ENCODE data around the gene MAD1L1. TPM values are rescaled to one million over a fixed set of nuclear protein-coding genes. Genes with fewer than 3 reads are reported as not detected.

The MAD1L1 gene
- total and polyA plus RNA-seq, 7 experiments from 2014 or later = 112 to 314 (median 136) TPM

DNA sequence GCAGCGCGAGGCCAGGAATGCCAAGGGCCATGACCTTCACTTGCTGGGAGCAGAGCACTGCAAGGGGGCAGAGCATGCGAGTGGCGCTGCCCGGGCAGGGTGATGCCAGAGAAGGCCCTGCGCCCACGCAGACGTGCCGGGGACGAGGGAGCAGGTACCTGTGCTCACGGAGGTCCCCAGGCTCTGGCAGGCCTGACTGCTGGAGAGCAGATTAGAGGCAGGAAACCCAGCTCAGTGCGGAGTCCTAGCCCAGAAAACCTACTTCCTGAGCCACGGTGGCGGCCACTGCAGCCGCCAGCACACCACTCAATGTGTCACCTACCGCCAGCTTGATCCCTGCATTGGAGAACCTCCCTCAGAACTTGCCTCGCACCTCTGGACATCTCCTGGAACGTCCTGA, 148.4 kb downstream of the MAD1L1 start:
- peak overlapping the region in 7 of 9 donors; percentile 38 to 96 (median 88) for H3K27ac Mint-ChIP-seq
- CTCF ChIA-PET = interaction anchor here (1.0 kb wide), 1 partner anchor 15 kb away, joined by 3 read pairs; no protein-coding TSS in a partner anchor
- POLR2A ChIA-PET = no interaction called here

DNA sequence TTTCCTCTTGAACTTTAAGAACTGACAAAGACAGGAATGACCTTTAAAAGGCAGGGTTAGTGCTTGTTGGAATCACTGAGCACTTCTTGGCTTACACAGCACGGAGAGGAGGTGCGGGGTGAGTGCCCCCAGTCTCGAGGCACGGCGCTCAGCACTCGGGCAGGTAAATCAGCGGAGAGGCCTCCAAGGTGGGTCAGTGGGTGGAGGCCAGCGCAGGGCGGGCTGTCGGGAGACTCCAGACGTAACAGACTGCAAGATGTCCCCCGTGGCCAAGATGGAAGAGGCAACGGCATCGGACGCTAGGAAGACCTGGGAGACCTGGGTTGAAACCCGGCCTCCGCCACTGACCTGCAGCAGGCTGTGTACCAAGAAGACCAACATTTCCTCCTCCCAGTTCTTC, 149.4 kb downstream of the MAD1L1 start:
- Histone ChIP-seq H3K36me3 (ENCODE audit: control insufficient read depth in 2 of 3, insufficient read depth in 3 of 3, low read length in 3 of 3) (no peaks in the 10 kb centered on the region), H3K4me3 (ENCODE audit: low read length) (no peak overlapping the region), H3K27ac (ENCODE audit: low read depth, low read length) (no peak overlapping the region), H3K9me3 (ENCODE audit: control insufficient read depth in 2 of 3, low read length in 3 of 3) (no peaks in the 10 kb centered on the region), H3K4me1 (ENCODE audit: control insufficient read depth in 2 of 2, insufficient read depth in 2 of 2, low read length in 2 of 2) (peaks cover 0 to 18% of the 10 kb centered on the region in 2 donors), H3K27me3 (ENCODE audit: control insufficient read depth in 2 of 2, insufficient read depth in 2 of 2, low read length in 2 of 2) (no peaks in the 10 kb centered on the region)
- ATAC-seq (no peak), DNase-seq (no peak)
- H3K27me3 Mint-ChIP-seq = no peaks in the 10 kb centered on the region
- intact Hi-C loops (cut with micrococcal nuclease) = no loop called here
- ChIA-PET CTCF (interaction anchor here (1.0 kb wide), 1 partner anchor 16 kb away, joined by 3 read pairs; no protein-coding TSS in a partner anchor), POLR2A (no interaction called here)
- peaks cover 27 to 64% (median 50%) of the 10 kb centered on the region in 7 donors for H3K4me1 Mint-ChIP-seq
- no peaks in the 10 kb centered on the region for H3K9me3 Mint-ChIP-seq
- H3K4me3 Mint-ChIP-seq = peak overlapping the region in 5 of 10 donors; percentile 25 to 82 (median 76)
- peaks cover 0 to 4% (median 4%) of the 10 kb centered on the region in 5 donors for H3K36me3 Mint-ChIP-seq
- H3K27ac Mint-ChIP-seq = peak overlapping the region in 5 of 9 donors; percentile 43 to 93 (median 79)

More for the DNA sequence above, 148.4 kb downstream of the MAD1L1 start:
- Histone ChIP-seq H3K27ac (ENCODE audit: low read depth, low read length) (peak overlapping the region; percentile 10), H3K27me3 (ENCODE audit: control insufficient read depth in 2 of 2, insufficient read depth in 2 of 2, low read length in 2 of 2) (no peaks in the 10 kb centered on the region), H3K36me3 (ENCODE audit: control insufficient read depth in 2 of 3, insufficient read depth in 3 of 3, low read length in 3 of 3) (no peaks in the 10 kb centered on the region), H3K4me1 (ENCODE audit: control insufficient read depth in 2 of 2, insufficient read depth in 2 of 2, low read length in 2 of 2) (peaks cover 0 to 18% of the 10 kb centered on the region in 2 donors), H3K4me3 (ENCODE audit: low read length) (no peak overlapping the region), H3K9me3 (ENCODE audit: control insufficient read depth in 2 of 3, low read length in 3 of 3) (no peaks in the 10 kb centered on the region)
- peaks cover 0 to 4% (median 2%) of the 10 kb centered on the region in 5 donors for H3K36me3 Mint-ChIP-seq
- no peaks in the 10 kb centered on the region for H3K9me3 Mint-ChIP-seq
- DNase-seq (peak in 6 of 9 donors; percentile 18 to 55 (median 42)), ATAC-seq (peak; percentile 42)
- H3K4me1 Mint-ChIP-seq = peaks cover 27 to 64% (median 49%) of the 10 kb centered on the region in 7 donors
- no peaks in the 10 kb centered on the region for H3K27me3 Mint-ChIP-seq
- intact Hi-C loops (cut with micrococcal nuclease) = no loop called here
- H3K4me3 Mint-ChIP-seq = peak overlapping the region in 9 of 10 donors; percentile 25 to 84 (median 75)

DNA sequence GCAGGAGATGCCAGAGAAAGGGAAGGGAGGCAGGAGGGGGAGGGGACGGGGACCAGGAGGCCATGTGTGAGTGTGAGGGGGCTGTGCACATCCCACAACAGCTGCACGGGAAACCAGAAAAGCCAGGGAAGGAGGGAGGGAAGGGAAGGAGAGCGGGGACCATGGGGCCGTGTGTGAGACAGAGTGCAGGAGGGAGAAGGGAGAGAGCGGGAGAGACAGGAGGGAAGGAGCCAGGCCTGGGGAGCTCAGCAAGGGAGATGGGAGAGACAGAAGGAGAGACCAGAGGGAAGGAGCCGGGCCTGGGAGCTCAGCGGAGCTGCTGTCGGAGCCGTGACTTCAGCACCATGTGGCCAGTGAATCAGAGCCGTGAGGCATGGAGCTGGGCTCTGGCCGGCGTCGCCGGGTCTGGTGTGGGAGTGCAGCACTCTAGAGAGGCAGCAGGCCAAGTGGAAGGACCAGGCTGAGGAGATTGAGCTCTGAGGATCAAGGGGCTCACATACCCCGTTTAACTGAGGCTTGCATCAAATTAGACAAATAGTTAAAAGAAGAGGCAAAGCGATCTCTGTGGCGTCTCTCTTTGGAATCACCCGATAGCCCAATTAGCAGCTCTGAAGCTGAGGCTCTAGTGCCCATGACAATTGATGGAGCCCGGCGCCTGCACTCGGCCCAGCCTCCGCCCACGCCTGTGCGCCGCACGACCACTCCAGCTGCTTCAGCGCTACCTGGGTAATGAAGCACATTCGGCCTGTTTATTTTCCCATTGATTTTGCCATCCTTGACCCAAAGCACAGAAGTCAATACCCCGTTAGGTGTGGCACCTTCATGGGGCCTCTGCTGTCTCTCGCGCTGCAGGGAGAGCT, 150.4 kb downstream of the MAD1L1 start:
- Mint-ChIP-seq H3K9me3 (no peaks in the 10 kb centered on the region), H3K27me3 (no peaks in the 10 kb centered on the region), H3K4me3 (peak overlapping the region in 2 of 10 donors; percentile 80 to 82), H3K36me3 (peaks cover 0 to 4% (median 4%) of the 10 kb centered on the region in 5 donors), H3K4me1 (peaks cover 20 to 58% (median 44%) of the 10 kb centered on the region in 7 donors), H3K27ac (peak overlapping the region in 2 of 9 donors; percentile 58 to 79)
- Histone ChIP-seq H3K9me3 (ENCODE audit: control insufficient read depth in 2 of 3, low read length in 3 of 3) (no peaks in the 10 kb centered on the region), H3K4me3 (ENCODE audit: low read length) (no peak overlapping the region), H3K36me3 (ENCODE audit: control insufficient read depth in 2 of 3, insufficient read depth in 3 of 3, low read length in 3 of 3) (peaks cover 0 to 1% (median 0%) of the 10 kb centered on the region in 3 experiments), H3K27ac (ENCODE audit: low read depth, low read length) (no peak overlapping the region), H3K27me3 (ENCODE audit: control insufficient read depth in 2 of 2, insufficient read depth in 2 of 2, low read length in 2 of 2) (no peaks in the 10 kb centered on the region), H3K4me1 (ENCODE audit: control insufficient read depth in 2 of 2, insufficient read depth in 2 of 2, low read length in 2 of 2) (peaks cover 0 to 13% of the 10 kb centered on the region in 2 donors)
- ATAC-seq (no peak), DNase-seq (no peak)
- CTCF ChIA-PET = no interaction called here
- POLR2A ChIA-PET = no interaction called here
- intact Hi-C loops (cut with micrococcal nuclease) = no loop called here

- Mint-ChIP-seq H3K4me1 (peaks cover 20 to 51% (median 40%) of the 10 kb centered on the region in 7 donors), H3K27me3 (no peaks in the 10 kb centered on the region), H3K4me3 (peak overlapping the region in 1 of 10 donors; percentile 45), H3K9me3 (no peaks in the 10 kb centered on the region), H3K36me3 (peaks cover 0 to 10% (median 4%) of the 10 kb centered on the region in 5 donors), H3K27ac (peak overlapping the region in 1 of 9 donors; percentile 66)
- DNase-seq (no peak), ATAC-seq (no peak)
- Histone ChIP-seq H3K27me3 (ENCODE audit: control insufficient read depth in 2 of 2, insufficient read depth in 2 of 2, low read length in 2 of 2) (no peaks in the 10 kb centered on the region), H3K4me1 (ENCODE audit: control insufficient read depth in 2 of 2, insufficient read depth in 2 of 2, low read length in 2 of 2) (peaks cover 0 to 13% of the 10 kb centered on the region in 2 donors), H3K9me3 (ENCODE audit: control insufficient read depth in 2 of 3, low read length in 3 of 3) (no peaks in the 10 kb centered on the region), H3K27ac (ENCODE audit: low read depth, low read length) (no peak overlapping the region), H3K36me3 (ENCODE audit: control insufficient read depth in 2 of 3, insufficient read depth in 3 of 3, low read length in 3 of 3) (peaks cover 0 to 3% (median 0%) of the 10 kb centered on the region in 3 experiments), H3K4me3 (ENCODE audit: low read length) (no peak overlapping the region)
- ChIA-PET CTCF (no interaction called here), POLR2A (no interaction called here)
- intact Hi-C loops (cut with micrococcal nuclease) = no loop called here
Measured at GRCh38 chr7:2081526-2082135, 151.1 kb downstream of the MAD1L1 start.

DNA sequence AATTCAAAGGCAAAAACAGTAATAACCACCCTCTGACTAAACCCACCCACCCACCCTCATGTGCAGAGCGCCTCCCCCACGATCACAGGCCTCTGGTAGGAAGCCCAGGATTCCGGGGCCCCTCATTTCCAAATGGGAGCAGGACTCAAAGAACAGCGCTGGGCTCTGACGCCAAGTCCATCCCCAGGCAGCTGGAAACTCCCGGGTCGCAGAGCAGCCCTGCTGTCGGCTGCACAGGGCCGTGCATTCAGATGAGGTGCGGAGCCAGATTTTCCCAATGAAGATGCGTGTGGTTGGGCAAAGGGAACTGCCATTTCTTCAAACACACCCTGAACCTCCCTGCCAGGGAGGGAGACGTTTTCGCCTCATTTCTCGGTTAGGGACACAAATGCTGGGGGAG, 152.3 kb downstream of the MAD1L1 start:
- ChIA-PET CTCF (interaction anchor here (0.7 kb wide), 1 partner anchor 70 kb away, joined by 4 read pairs; no protein-coding TSS in a partner anchor), POLR2A (no interaction called here)
- intact Hi-C loops (cut with micrococcal nuclease) = no loop called here
- H3K9me3 Mint-ChIP-seq = no peaks in the 10 kb centered on the region
- H3K4me1 Mint-ChIP-seq = peaks cover 20 to 46% (median 37%) of the 10 kb centered on the region in 7 donors
- no peak overlapping the region for H3K4me3 Mint-ChIP-seq
- Histone ChIP-seq H3K4me3 (ENCODE audit: low read length) (no peak overlapping the region), H3K36me3 (ENCODE audit: control insufficient read depth in 2 of 3, insufficient read depth in 3 of 3, low read length in 3 of 3) (peaks cover 0 to 3% (median 0%) of the 10 kb centered on the region in 3 experiments), H3K27me3 (ENCODE audit: control insufficient read depth in 2 of 2, insufficient read depth in 2 of 2, low read length in 2 of 2) (no peaks in the 10 kb centered on the region), H3K9me3 (ENCODE audit: control insufficient read depth in 2 of 3, low read length in 3 of 3) (no peaks in the 10 kb centered on the region), H3K27ac (ENCODE audit: low read depth, low read length) (no peak overlapping the region), H3K4me1 (ENCODE audit: control insufficient read depth in 2 of 2, insufficient read depth in 2 of 2, low read length in 2 of 2) (peaks cover 0 to 13% of the 10 kb centered on the region in 2 donors)
- peaks cover 0 to 18% (median 4%) of the 10 kb centered on the region in 5 donors for H3K36me3 Mint-ChIP-seq
- H3K27ac Mint-ChIP-seq = no peak overlapping the region
- no peak for ATAC-seq
- H3K27me3 Mint-ChIP-seq = no peaks in the 10 kb centered on the region
- no peak for DNase-seq

DNA sequence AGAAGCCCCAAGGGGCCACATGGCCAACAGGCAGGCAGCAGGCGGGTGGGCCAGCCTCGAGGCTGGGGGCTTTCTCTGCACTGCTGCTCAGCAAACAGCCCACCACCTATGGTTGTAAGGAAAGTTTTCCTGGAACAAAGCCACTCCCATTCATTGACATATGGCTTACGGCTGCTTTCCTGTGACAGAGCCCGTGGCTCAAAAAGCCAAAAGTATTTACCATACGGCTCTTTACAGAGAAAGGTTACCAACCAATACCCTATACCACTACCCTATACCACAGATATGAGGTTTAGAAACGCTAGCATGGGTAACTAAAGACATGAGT, 152.7 kb downstream of the MAD1L1 start:
- POLR2A ChIA-PET = no interaction called here
- no peak for DNase-seq
- CTCF ChIA-PET = interaction anchor here (0.7 kb wide), 1 partner anchor 69 kb away, joined by 4 read pairs; no protein-coding TSS in a partner anchor

More for the DNA sequence above, 152.7 kb downstream of the MAD1L1 start:
- no peak for ATAC-seq
- peaks cover 0 to 11% of the 10 kb centered on the region in 2 donors for H3K4me1 ChIP-seq (ENCODE audit: control insufficient read depth in 2 of 2, insufficient read depth in 2 of 2, low read length in 2 of 2)
- peaks cover 0 to 3% (median 0%) of the 10 kb centered on the region in 3 experiments for H3K36me3 ChIP-seq (ENCODE audit: control insufficient read depth in 2 of 3, insufficient read depth in 3 of 3, low read length in 3 of 3)
- H3K9me3 ChIP-seq (ENCODE audit: control insufficient read depth in 2 of 3, low read length in 3 of 3) = no peaks in the 10 kb centered on the region
- H3K27me3 ChIP-seq (ENCODE audit: control insufficient read depth in 2 of 2, insufficient read depth in 2 of 2, low read length in 2 of 2) = no peaks in the 10 kb centered on the region
- Mint-ChIP-seq H3K36me3 (peaks cover 0 to 18% (median 4%) of the 10 kb centered on the region in 5 donors), H3K9me3 (no peaks in the 10 kb centered on the region), H3K4me3 (peak overlapping the region in 1 of 10 donors; percentile 58), H3K27me3 (no peaks in the 10 kb centered on the region), H3K4me1 (peaks cover 17 to 42% (median 33%) of the 10 kb centered on the region in 7 donors), H3K27ac (peak overlapping the region in 1 of 9 donors; percentile 9)
- intact Hi-C loops (cut with micrococcal nuclease) = no loop called here
- H3K4me3 ChIP-seq (ENCODE audit: low read length) = no peak overlapping the region
- no peak overlapping the region for H3K27ac ChIP-seq (ENCODE audit: low read depth, low read length)
